Bone marrow (tissue), 2 donors: ENCODE measurements around the gene RHOH.
A peak's percentile ranks its signal among the peaks of the same experiment; 100 is the strongest.
"Not testable (repeated sequence)": the region's sequence is repeated elsewhere in the genome, so short reads cannot be mapped to it uniquely, and the experiment has no call there.

Experiments
- DNase-seq, 2 donors: peaks; one replicate each; lab custom pipeline; 2025; lab: John Stamatoyannopoulos, UW

Gene RHOH

GRCh38 chr4:40262077-40262528, 65.3 kb downstream of the RHOH start:
- no peak for DNase-seq

DNA sequence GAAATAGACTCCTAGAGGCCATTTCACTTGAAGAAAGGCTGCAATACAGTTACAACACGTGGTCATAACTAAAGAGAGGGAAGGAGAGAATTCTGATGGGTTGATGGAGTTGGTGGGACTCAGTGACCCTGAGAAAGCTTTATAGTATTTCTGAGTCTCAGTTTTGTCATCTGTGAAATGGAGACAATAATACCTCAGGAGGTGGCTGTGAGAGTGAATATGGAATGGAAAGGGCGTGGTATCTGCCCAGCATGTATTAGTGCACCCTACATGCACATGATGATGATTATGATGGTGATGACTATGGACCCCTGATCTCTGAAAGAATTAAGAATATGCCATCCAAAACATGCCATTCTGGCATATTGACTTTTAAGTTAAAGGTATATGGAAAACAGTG, 66.0 kb downstream of the RHOH start:
- no peak for DNase-seq

DNA sequence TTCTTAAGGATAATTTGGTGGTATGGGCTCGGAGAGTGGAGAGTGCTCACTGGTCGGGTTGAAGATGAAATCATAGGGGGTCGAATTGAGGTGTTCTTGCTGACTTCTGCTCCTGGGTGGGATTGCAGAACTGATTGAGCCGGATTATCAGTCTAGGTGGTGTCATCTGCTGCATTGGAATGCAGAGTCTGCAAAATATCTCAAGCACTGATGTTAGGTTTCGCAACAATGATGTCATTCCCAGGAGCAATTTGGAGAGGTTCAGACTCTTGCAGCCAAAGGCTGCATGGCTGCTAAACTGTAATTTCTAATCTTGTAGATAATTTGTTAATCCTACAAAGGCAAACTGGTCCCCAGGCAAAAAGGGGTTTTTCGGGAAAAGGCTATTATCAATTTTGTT, 67.7 kb downstream of the RHOH start:
- no peak for DNase-seq

- DNase-seq, result peak in 1 of 2 donors; percentile 44
Observed at GRCh38 chr4:40264995-40265909, 68.4 kb downstream of the RHOH start.

- DNase-seq, result no peak
Observed at GRCh38 chr4:40265910-40266274, 69.1 kb downstream of the RHOH start.

DNA sequence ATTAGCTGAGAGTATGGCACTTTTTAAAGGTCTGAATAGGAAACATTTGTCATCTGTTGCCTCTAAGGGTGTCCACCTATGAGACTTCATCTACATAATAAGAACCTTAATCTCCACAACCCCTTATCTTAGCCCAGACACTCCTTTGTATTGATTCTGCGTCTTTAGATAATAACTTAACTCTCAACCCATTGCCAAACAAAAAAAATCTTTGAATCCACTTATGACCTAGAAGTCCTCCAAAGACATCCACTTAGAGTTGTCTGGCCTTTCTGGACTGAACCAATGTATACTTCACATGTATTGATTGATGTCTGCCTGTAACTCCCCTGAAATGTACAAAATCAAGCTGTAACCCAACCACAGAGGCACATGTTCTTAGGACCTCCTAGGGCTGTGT, 72.3 kb downstream of the RHOH start:
- no peak for DNase-seq

GRCh38 chr4:40270609-40271008, 73.8 kb downstream of the RHOH start:
- no peak for DNase-seq

DNA sequence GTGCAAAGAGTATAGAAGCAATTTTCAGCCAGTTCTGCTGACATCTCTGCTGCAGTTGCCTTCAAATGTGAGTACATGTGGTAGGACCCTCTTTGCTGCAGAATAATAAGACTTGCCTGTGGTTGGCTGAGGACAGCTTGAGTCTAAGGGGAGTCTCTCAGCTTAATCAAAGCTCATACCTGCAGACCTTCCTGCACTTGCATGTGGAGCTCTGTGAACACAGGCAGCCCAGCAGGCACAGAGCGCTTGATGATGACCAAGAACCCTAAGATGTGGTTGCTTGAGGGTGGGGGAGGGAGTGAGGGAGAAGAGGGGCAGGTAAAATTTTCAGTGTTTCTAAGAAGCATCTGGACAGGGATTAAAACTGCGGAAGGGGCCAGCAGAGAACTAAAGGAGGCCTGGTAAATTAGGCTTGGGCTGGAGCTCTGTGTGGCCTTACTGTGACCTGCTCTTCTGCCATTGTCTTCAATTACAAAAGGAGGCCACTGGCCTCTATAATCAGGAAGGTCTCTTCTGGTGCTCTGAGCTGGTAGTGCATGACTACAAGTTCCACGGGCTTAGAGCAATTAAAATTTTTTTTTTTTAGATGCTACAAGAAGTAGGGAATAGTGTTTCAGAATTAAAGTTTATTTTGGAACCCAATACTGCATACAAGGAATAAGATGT, 78.4 kb downstream of the RHOH start:
- no peak for DNase-seq

DNA sequence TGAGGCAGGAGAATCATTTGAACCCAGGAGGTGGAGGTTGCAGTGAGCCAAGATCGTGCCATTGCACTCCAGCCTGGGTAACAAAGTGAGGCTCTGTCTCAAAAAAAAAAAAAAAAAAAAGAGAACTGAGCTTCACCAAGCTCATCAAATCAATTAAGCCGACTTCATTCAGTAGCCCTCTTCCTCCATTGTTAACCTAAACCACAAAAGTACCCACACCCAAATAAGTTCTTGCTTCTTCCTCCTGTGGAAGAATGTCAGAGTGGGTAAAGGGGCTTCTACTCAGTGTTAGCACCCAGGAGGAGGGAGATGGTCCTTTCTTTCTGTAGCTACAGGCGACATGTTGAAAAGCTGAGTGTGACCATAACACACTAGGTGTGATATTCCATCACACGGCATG, 79.7 kb downstream of the RHOH start:
- no peak for DNase-seq

DNA sequence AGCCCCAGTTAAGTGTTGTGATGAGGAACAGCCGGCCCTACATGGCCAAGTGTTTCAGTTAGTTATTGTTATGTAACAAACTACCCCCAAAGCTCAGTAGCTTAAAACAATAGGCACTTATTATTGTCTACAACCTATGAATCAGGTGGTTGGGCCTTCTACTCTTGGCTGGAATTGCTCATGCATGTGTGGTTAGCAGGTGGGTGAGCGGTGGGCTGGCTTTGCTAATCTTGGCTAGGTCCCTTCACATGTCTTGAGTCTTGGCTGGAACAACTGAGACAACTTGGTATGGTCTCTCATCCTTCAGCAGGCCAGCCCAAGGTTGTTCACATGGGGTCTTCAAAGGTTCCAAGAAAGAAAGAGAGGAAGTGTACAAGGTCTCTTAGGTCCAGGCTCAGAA, 83.8 kb downstream of the RHOH start:
- no peak for DNase-seq

DNA sequence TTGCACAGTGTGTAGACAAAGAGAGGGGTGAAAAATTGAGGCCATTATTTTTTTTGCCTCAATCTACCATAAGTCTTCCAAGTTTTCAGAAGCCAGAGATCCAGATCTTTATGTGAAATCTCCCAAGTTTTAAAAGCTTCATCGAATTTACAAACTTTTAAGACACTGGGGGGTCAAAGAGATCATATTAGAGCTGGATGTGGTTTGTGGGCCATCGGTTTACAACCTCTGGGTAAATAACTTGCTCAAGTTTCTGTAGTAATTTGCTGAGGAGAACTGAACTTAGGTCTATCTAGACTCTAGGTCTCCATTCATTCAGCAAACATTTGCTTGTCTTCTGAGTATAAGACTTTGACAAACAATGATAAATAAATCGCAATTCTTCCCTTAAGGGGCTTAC, 84.3 kb downstream of the RHOH start:
- no peak for DNase-seq

DNA sequence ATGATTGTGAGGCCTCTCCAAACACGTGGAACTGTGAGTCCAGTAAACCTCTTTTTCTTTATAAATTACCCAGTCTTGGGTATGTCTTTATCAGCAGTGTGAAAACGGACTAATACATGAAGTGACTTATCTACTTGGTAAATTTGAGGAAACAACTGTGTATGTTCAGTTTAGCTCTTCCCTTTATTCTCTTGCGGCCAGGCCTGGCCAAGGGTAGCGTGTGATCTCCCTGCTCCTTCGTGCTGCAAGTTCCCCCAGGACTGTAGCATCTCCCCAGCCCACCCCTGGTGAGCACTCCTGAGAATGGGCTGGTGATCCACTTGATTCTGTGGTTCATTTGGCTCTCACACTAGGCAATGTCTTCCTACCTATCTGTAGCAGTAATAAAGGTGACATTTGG, 85.1 kb downstream of the RHOH start:
- DNase-seq, result no peak

- DNase-seq, result not testable (repeated sequence)
Observed at GRCh38 chr4:40282857-40283256, 86.0 kb downstream of the RHOH start.

GRCh38 chr4:40283413-40283812, 86.6 kb downstream of the RHOH start:
- DNase-seq, result no peak

- DNase-seq, result no peak
Observed at GRCh38 chr4:40283968-40284367, 87.1 kb downstream of the RHOH start.

- DNase-seq, result no peak
Observed at GRCh38 chr4:40285692-40286091, 88.9 kb downstream of the RHOH start.

- no peak for DNase-seq
Observed at GRCh38 chr4:40288566-40288965, 91.7 kb downstream of the RHOH start.

DNA sequence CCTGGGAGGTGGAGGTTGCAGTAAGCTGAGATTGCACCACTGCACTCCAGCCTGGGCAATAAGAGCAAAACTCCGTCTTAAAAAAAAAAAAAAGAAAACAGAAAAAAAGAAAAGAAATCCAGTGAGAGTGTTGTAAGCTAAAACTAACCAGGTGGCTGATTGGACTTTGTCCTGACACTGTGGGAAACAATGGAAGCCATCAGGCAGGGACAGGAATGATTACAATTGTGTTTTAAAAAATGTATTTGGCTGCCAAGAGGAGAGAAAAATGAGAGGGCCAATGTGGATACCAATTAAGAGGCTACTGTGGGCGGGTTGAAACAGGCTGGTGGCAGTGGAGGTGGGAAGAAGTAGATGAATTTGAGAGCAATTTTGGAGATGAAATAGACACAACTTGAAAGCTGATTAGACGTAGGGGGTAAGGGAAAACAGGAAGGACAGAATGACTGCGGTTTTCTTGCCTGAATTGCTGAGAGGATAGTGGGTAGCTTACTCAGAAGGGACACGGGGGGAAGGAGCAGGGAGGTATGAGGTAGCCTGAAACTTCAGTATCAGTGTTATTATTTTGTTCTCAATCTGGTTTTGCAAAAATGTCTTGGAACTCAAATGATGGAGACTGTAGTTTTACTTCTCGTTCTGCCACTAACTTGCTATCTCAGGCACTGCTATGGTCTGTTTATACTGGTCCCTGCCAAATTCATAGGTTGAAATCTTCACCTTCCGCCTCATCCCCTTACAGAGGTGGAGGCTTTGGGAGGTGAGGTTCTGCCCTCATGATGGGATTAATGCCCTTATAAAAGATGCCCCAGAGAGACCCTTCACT, 92.7 kb downstream of the RHOH start:
- DNase-seq, result peak in 1 of 2 donors; percentile 71

DNA sequence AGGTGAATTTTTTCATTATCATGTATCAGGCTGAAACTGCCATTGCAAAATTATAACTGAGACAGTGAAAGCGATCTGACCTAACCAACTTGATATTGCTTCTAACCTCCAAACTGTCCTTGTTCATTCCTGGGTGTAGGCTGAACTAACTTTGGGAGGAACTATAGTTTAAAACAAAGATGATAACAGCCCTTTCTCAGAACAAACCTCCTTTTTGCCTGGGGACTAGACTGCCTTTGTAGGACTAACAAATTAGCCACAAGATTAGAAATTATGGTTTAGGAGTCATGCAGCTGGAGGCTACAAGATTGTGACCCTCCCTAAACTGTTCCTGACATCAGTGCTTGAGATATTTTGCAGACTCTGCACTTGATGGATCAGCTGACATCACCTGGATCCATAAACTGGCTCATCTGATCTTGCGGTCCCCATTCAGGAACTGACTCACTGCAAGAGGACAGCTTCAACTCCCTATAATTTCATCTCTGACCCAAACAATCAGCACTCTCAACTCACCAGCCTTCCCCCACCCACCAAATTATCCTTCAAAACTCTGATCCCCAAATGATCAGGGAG, 93.9 kb downstream of the RHOH start:
- DNase-seq, result not testable (repeated sequence)

- no peak for DNase-seq
Observed at GRCh38 chr4:40292313-40292759, 95.5 kb downstream of the RHOH start.

DNA sequence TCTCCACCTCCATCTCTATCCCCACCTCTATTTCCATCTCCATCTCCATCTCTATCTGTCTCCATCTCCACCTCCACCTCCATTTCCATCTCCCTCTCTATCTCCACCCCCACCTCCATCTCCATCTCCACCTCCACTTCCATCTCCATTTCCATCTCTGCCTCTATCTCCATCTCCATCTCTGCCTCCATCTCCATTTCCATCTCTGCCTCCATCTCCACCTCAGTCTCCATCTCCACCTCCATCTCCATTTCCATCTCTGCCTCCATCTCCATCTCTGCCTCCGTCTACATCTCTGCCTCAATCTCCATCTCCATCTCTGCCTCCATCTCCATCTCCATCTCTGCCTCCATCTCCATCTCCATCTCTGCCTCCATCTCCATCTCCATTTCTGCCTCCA, 97.5 kb downstream of the RHOH start:
- DNase-seq, result no peak

- DNase-seq, result not testable (repeated sequence)
Observed at GRCh38 chr4:40295030-40295429, 98.2 kb downstream of the RHOH start.
